Type B pancreatic cell (in vitro differentiated cells): ENCODE data around the gene UNC5C. TPM values are rescaled to one million over a fixed set of nuclear protein-coding genes. Genes with fewer than 3 reads are reported as not detected.

Experiments
- DNase-seq: peaks from one replicate; pipeline ENCODE4 v3.0.0; 2021; ENCODE audit warnings: mixed read lengths; ENCODE audit not compliant: unreplicated experiment; ENCODE audit errors: extremely low spot score
- H3K27ac Mint-ChIP-seq: 2 replicates; pipeline ENCODE4 v1.8.0; 2021; ENCODE audit warnings: mild to moderate bottlenecking, mixed read lengths
- H3K27me3 Mint-ChIP-seq: 2 replicates; pipeline ENCODE4 v1.8.0; 2021; ENCODE audit warnings: mixed read lengths
- H3K36me3 Mint-ChIP-seq: 2 replicates; pipeline ENCODE4 v1.8.0; 2021; ENCODE audit warnings: mixed read lengths
- H3K4me1 Mint-ChIP-seq: one replicate; pipeline ENCODE4 v1.8.0; 2021; ENCODE audit warnings: mixed read lengths; ENCODE audit not compliant: unreplicated experiment
- H3K4me3 Mint-ChIP-seq: 2 replicates; pipeline ENCODE4 v1.8.0; 2021; ENCODE audit warnings: mild to moderate bottlenecking, mixed read lengths
- H3K9me3 Mint-ChIP-seq: 2 replicates; pipeline ENCODE4 v1.8.0; 2021; ENCODE audit warnings: mixed read lengths
- total RNA-seq: library from RNA; stranded (reverse); gene quantifications from 2 replicates; pipeline ENCODE4 v1.2.1, GENCODE V29; 2021; ENCODE audit warnings: low replicate concordance
- TF ChIP-seq, protein P1 (sequence below): fragments of 200-600 bp; sonication (generic); conservative IDR thresholded peaks from 2 replicates; pipeline ENCODE4 v1.5.0; 2021; ENCODE audit warnings: antibody characterized with exemption, mild to moderate bottlenecking

The UNC5C gene
- total RNA-seq, 1 donor from 2014 or later, result 95.0 TPM

DNA sequence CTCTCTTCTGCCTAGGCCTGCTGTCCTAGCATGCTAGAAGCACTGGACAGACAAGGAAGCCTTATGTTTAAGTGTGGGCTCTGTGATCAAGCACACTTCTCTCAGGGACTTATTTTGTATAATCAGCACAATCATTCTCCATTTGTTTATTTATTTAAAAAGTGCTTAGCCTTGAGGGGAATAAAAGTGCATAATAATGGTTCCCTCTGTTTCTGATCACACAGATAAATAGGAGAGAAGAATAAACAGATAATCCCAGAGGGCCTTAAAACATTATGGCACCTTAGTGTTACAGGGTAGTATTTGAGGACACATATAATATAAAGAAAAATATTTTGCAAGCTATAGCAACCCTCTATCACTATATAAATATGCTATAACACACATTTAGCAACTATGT, 146.5 kb downstream of the UNC5C start:
- H3K4me1 Mint-ChIP-seq, result peaks cover 22% of the 10 kb centered on the region
- H3K4me3 Mint-ChIP-seq, result no peak overlapping the region
- H3K27me3 Mint-ChIP-seq, result peaks cover 46% of the 10 kb centered on the region
- H3K9me3 Mint-ChIP-seq, result peaks cover 3% of the 10 kb centered on the region
- TF ChIP-seq, protein P1, sequence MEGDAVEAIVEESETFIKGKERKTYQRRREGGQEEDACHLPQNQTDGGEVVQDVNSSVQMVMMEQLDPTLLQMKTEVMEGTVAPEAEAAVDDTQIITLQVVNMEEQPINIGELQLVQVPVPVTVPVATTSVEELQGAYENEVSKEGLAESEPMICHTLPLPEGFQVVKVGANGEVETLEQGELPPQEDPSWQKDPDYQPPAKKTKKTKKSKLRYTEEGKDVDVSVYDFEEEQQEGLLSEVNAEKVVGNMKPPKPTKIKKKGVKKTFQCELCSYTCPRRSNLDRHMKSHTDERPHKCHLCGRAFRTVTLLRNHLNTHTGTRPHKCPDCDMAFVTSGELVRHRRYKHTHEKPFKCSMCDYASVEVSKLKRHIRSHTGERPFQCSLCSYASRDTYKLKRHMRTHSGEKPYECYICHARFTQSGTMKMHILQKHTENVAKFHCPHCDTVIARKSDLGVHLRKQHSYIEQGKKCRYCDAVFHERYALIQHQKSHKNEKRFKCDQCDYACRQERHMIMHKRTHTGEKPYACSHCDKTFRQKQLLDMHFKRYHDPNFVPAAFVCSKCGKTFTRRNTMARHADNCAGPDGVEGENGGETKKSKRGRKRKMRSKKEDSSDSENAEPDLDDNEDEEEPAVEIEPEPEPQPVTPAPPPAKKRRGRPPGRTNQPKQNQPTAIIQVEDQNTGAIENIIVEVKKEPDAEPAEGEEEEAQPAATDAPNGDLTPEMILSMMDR, result no peak
- H3K27ac Mint-ChIP-seq, result no peak overlapping the region
- DNase-seq, result no peak
- H3K36me3 Mint-ChIP-seq, result peaks cover 20% of the 10 kb centered on the region

DNA sequence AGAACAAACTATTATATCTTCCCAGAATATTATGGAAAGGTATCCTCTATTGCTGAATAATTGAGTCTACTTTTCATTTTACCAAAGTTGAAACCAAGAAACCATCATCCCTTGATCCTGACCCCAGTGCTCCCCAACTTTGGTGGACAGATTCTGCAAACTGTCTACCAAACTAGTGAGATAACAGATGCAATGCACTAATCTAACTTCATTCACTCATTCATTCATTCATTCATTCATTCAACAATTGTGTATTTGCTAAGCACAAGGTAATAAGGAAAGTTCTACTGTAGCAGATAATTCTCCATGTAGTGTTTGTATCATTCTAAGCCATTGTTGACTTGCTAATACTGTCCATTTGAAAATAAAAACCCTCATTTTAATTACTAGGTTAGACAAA, 150.6 kb downstream of the UNC5C start:
- no peaks in the 10 kb centered on the region for H3K9me3 Mint-ChIP-seq
- H3K27ac Mint-ChIP-seq, result no peak overlapping the region
- no peak overlapping the region for H3K4me3 Mint-ChIP-seq
- TF ChIP-seq, protein P1, result no peak
- H3K36me3 Mint-ChIP-seq, result peaks cover 18% of the 10 kb centered on the region
- DNase-seq, result no peak
- peaks cover 37% of the 10 kb centered on the region for H3K4me1 Mint-ChIP-seq
- peaks cover 44% of the 10 kb centered on the region for H3K27me3 Mint-ChIP-seq

DNA sequence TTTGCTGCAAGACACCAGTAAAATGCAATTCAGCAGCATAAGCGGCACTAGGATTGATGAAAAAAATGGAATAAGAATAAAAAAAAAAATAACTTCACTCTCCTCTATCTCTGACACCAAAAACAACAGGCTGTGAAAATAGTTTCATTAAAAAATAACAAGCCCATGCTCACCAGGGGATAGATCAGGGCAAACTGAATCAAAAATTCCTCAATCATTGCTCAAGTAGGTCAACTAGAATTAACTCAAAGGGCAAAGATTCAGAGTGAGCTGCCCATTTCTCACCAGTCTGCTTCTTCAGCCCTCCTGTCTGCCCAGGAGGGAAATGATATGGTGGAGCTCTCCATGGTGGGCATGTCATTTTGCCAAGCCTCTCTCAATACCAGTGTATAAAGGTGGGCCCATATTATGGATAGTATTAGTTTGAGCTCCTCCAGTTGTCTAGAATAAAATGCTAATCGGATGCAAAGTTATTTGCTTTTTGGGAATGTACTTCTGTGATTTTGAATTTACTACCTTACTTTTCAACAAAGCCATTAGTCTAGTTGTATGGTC, 153.9 kb downstream of the UNC5C start:
- peaks cover 11% of the 10 kb centered on the region for H3K36me3 Mint-ChIP-seq
- DNase-seq, result no peak
- H3K27ac Mint-ChIP-seq, result no peak overlapping the region
- peaks cover 45% of the 10 kb centered on the region for H3K27me3 Mint-ChIP-seq
- peaks cover 38% of the 10 kb centered on the region for H3K4me1 Mint-ChIP-seq
- no peaks in the 10 kb centered on the region for H3K9me3 Mint-ChIP-seq
- no peak overlapping the region for H3K4me3 Mint-ChIP-seq
- TF ChIP-seq, protein P1, result no peak

DNA sequence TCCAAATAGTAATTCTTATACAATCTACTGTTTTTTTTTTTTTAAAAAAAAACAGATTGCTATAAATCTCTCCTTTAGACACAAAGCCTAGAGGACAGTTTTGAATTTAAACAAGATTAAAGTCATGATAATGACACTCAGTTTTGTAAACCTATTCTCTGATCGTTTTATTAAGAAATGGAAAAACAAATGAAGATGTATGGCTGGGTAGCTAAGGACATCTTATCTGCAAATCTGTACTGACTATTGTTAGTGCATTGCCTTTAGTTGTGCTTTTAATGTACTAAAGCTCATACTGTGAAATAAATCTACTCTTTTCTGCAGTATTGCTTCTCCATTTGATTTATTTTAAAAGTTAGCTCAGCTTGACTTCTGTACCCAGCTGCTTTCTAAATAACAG, 155.0 kb downstream of the UNC5C start:
- Mint-ChIP-seq H3K4me1 (peaks cover 38% of the 10 kb centered on the region), H3K27ac (no peak overlapping the region), H3K4me3 (no peak overlapping the region), H3K36me3 (peaks cover 10% of the 10 kb centered on the region), H3K27me3 (peaks cover 39% of the 10 kb centered on the region), H3K9me3 (no peaks in the 10 kb centered on the region)
- no peak for DNase-seq
- TF ChIP-seq, protein P1, result no peak

DNA sequence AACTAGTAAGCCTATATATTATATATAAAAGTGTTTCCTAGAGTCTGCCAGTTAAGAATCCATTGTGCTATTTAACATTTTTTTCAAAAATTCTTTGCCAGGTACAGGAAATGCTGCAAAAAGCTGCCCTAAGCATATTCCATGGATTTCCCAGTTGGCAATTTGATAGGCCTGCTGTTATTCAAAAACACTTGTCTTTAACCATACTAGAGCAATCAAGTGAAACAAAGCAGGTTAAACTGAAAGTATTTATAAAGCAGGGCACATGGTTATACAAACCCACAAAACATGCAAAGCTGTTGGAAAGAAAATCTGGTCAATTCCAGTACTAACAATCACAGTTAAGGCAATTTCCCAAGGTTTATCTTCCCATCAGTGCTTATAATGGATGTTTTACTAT, 159.9 kb downstream of the UNC5C start:
- TF ChIP-seq, protein P1, result no peak
- Mint-ChIP-seq H3K4me1 (peaks cover 15% of the 10 kb centered on the region), H3K4me3 (no peak overlapping the region), H3K27ac (no peak overlapping the region), H3K27me3 (peaks cover 38% of the 10 kb centered on the region), H3K36me3 (peaks cover 14% of the 10 kb centered on the region), H3K9me3 (no peaks in the 10 kb centered on the region)
- DNase-seq, result no peak

DNA sequence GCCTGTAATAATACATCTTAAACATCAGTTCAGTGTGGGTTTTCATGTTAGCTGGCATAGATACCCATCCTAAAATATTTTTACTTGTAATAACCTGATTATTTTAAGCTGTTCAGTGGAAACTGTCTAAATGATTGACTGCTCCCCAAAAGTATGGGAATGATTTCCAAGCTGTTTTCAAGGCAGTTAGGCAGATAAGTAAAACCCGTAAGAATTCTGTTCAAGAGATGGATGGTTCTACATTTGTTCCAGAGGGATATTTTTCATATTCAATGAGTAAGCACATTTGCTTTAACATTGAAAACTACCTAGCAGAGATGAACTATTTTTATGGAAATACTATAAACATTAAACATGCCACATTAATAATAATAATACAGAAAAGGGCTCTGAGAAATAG, 161.1 kb downstream of the UNC5C start:
- Mint-ChIP-seq H3K36me3 (peaks cover 12% of the 10 kb centered on the region), H3K27me3 (peaks cover 37% of the 10 kb centered on the region)

More for the DNA sequence above, 161.1 kb downstream of the UNC5C start:
- TF ChIP-seq, protein P1, result no peak
- Mint-ChIP-seq H3K9me3 (no peaks in the 10 kb centered on the region), H3K4me1 (peaks cover 9% of the 10 kb centered on the region), H3K4me3 (no peak overlapping the region), H3K27ac (no peak overlapping the region)
- no peak for DNase-seq
